Hepatocyte (in vitro differentiated cells): ENCODE results near the gene PRSS1. TPM values are rescaled to one million over a fixed set of nuclear protein-coding genes. Genes with fewer than 3 reads are reported as not detected.

Experiments
- DNase-seq: peaks from one replicate; pipeline ENCODE4 v3.0.0-alpha.2; 2016; ENCODE audit warnings: low spot score
- H2AFZ ChIP-seq: fragments of 200-600 bp; sonication (generic); 2 replicates; pipeline ENCODE4 v1.6.0; 2016; ENCODE audit warnings: antibody characterized with exemption, mild to moderate bottlenecking
- H3K27ac ChIP-seq: fragments of 200-600 bp; sonication (generic); 2 replicates; pipeline ENCODE4 v1.5.1; 2016; ENCODE audit warnings: mild to moderate bottlenecking
- H3K27me3 ChIP-seq: fragments of 200-600 bp; sonication (generic); 2 replicates; pipeline ENCODE4 v1.6.1; 2016
- H3K36me3 ChIP-seq: fragments of 200-600 bp; sonication (generic); replicated peaks from 2 replicates; pipeline ENCODE4 v1.5.1; 2016; ENCODE audit warnings: low read depth; ENCODE audit not compliant: insufficient read depth
- H3K4me1 ChIP-seq: fragments of 200-600 bp; sonication (generic); 2 replicates; pipeline ENCODE4 v1.5.1; 2016; ENCODE audit warnings: mild to moderate bottlenecking, moderate library complexity; ENCODE audit not compliant: insufficient read depth
- H3K4me2 ChIP-seq: fragments of 200-600 bp; sonication (generic); 2 replicates; pipeline ENCODE4 v1.6.0; 2016
- H3K4me3 ChIP-seq: fragments of 200-600 bp; sonication (generic); 2 replicates; pipeline ENCODE4 v1.5.1; 2016; ENCODE audit warnings: mild to moderate bottlenecking
- H3K79me2 ChIP-seq: fragments of 200-600 bp; sonication (generic); 2 replicates; pipeline ENCODE4 v1.6.0; 2017; ENCODE audit warnings: mild to moderate bottlenecking
- H3K9me2 ChIP-seq: fragments of 200-600 bp; sonication (generic); replicated peaks from 2 replicates; pipeline ENCODE4 v1.6.0; 2017; ENCODE audit warnings: mild to moderate bottlenecking; ENCODE audit not compliant: insufficient read depth
- H3K9me3 ChIP-seq: fragments of 200-600 bp; sonication (generic); 2 replicates; pipeline ENCODE4 v1.5.1; 2016; ENCODE audit warnings: low read depth, mild to moderate bottlenecking
- H4K20me1 ChIP-seq: fragments of 200-600 bp; sonication (generic); 2 replicates; pipeline ENCODE4 v1.6.0; 2016; ENCODE audit warnings: mild to moderate bottlenecking; ENCODE audit not compliant: insufficient read depth, poor library complexity, severe bottlenecking
- CTCF ChIP-seq: fragments of 200-600 bp; sonication (generic); IDR thresholded peaks from 2 replicates; pipeline ENCODE4 v1.5.1; 2016; ENCODE audit warnings: antibody characterized with exemption, mild to moderate bottlenecking; ENCODE audit not compliant: poor library complexity
- EZH2 ChIP-seq: fragments of 200-600 bp; sonication (generic); IDR thresholded peaks from 2 replicates; pipeline ENCODE4 v1.6.1; 2016; ENCODE audit warnings: antibody characterized with exemption, mild to moderate bottlenecking, borderline replicate concordance
- EZH2phosphoT487 ChIP-seq: fragments of 200-600 bp; sonication (generic); IDR thresholded peaks from one replicate; pipeline ENCODE4 v1.6.1; 2018; ENCODE audit warnings: antibody characterized with exemption, mild to moderate bottlenecking, low read depth, moderate library complexity; ENCODE audit not compliant: unreplicated experiment, severe bottlenecking
- WGBS: methylation state at CpG from one replicate; pipeline ENCODE4 v1.1.6; 2016; ENCODE audit warnings: low lambda C conversion rate; ENCODE audit errors: missing lambda C conversion rate; 5-methylcytosine and 5-hydroxymethylcytosine counted together
- polyA plus RNA-seq: library from polyadenylated mRNA; unstranded; fragments of >200 nt; fragmentation: Nextera tagmentation; extraction: Ambion mirVana; gene quantifications from 2 replicates; pipeline ENCODE4 v1.2.1, GENCODE V29; 2016
- total RNA-seq: library from RNA; depleted of rRNA; stranded (reverse); fragments of >200 nt; gene quantifications from 2 replicates; pipeline ENCODE4 v1.2.3, GENCODE V29; 2014

The PRSS1 gene
- total and polyA plus RNA-seq, 2 experiments from 2014 or later = 67.6 to 71.2 TPM

- Histone ChIP-seq H3K9me3 (no peaks in the 10 kb centered on the region), H3K4me2 (no peak overlapping the region), H3K79me2 (no peaks in the 10 kb centered on the region), H2AFZ (no peak overlapping the region), H4K20me1 (no peaks in the 10 kb centered on the region), H3K4me3 (no peak overlapping the region), H3K4me1 (no peaks in the 10 kb centered on the region), H3K9me2 (no peaks in the 10 kb centered on the region), H3K36me3 (no peaks in the 10 kb centered on the region), H3K27ac (no peak overlapping the region), H3K27me3 (no peaks in the 10 kb centered on the region)
- TF ChIP-seq CTCF (no peak), EZH2 (no peak), EZH2phosphoT487 (no peak)
- 93% methylated on average over 2 of the region's 2 CpGs for WGBS
- DNase-seq = no peak
These were observed 28.0 kb downstream of the PRSS1 start for GRCh38 chr7:142777318-142777717.

GRCh38 chr7:142782922-142783900, 33.9 kb downstream of the PRSS1 start:
- WGBS = 23% methylated on average over 26 of the region's 32 CpGs
- Histone ChIP-seq H3K36me3 (no peaks in the 10 kb centered on the region), H3K9me2 (no peaks in the 10 kb centered on the region), H3K4me3 (no peak overlapping the region), H3K9me3 (no peaks in the 10 kb centered on the region), H3K4me1 (no peaks in the 10 kb centered on the region), H3K27ac (no peak overlapping the region), H2AFZ (peak overlapping the region; percentile 83), H4K20me1 (no peaks in the 10 kb centered on the region), H3K79me2 (no peaks in the 10 kb centered on the region), H3K27me3 (no peaks in the 10 kb centered on the region), H3K4me2 (peak overlapping the region; percentile 86)
- TF ChIP-seq EZH2 (no peak), EZH2phosphoT487 (no peak), CTCF (peak; percentile 99)
- peak; percentile 96 for DNase-seq

GRCh38 chr7:142784096-142784495, 34.8 kb downstream of the PRSS1 start:
- Histone ChIP-seq H3K79me2 (no peaks in the 10 kb centered on the region), H3K36me3 (no peaks in the 10 kb centered on the region), H3K27ac (no peak overlapping the region), H3K9me3 (no peaks in the 10 kb centered on the region), H3K9me2 (no peaks in the 10 kb centered on the region), H4K20me1 (no peaks in the 10 kb centered on the region), H3K27me3 (no peaks in the 10 kb centered on the region), H3K4me2 (no peak overlapping the region), H2AFZ (no peak overlapping the region), H3K4me3 (no peak overlapping the region), H3K4me1 (no peaks in the 10 kb centered on the region)
- TF ChIP-seq CTCF (no peak), EZH2phosphoT487 (no peak), EZH2 (no peak)
- 82% methylated on average over 7 of the region's 7 CpGs for WGBS
- DNase-seq = no peak
